ENCODE results near the gene RPL7A.

RPL7A gene

DNA sequence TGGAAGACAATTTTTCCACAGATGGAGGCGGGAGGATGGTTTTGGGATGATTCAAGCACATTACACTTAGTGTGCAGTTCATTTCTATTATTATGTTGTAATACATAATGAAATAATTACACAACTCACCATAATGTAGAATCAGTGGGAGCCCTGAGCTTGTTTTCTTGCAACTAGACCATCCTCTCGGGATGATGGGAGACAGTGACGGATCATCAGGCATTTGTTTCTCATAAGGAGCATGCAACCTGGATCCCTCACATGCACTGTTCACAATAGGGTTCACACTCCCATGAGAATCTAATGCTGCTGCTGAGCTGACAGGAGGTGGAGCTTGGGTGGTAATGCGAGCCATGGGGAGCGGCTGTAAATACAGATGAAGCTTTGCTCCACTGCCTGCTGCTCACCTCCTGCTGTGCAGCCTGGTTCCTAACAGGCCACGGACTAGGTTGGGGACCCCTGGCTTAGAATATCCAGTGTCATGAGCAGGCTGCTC lies 29.8 kb downstream of the RPL7A start:
- Histone ChIP-seq H3K36me3 (ENCODE audit: control insufficient read depth, low read length) (peaks cover 16% of the 10 kb centered on the region), H3K27me3 (ENCODE audit: control insufficient read depth, low read length) (peaks cover 5% of the 10 kb centered on the region; the same call in 1 of the 2 replicates), H3F3A (ENCODE audit: control insufficient read depth, insufficient read depth) (no peaks in the 10 kb centered on the region), H3K9me2 (replicated peaks; ENCODE audit: control insufficient read depth, low read length) (no peaks in the 10 kb centered on the region), H3K79me2 (ENCODE audit: control insufficient read depth, low read length) (peaks cover 31% of the 10 kb centered on the region), H3K9me3 (ENCODE audit: control insufficient read depth, insufficient read depth, low read length) (peaks cover 6% of the 10 kb centered on the region; the same call in 1 of the 2 replicates), H3K27ac (ENCODE audit: low read depth, low read length) (no peak overlapping the region), H3K4me3 (ENCODE audit: low read length) (no peak overlapping the region), H4K20me1 (ENCODE audit: control insufficient read depth, insufficient read depth, low read depth, low read length) (peaks cover 6% of the 10 kb centered on the region; the same call in 1 of the 2 replicates), H3K4me1 (ENCODE audit: control insufficient read depth, low read length) (peaks cover 30% of the 10 kb centered on the region), H3K4me2 (ENCODE audit: low read length) (no peak overlapping the region)
- TF ChIP-seq CTCF (IDR thresholded peaks at IDR 0.05; ENCODE audit: low read depth, low read length, poor library complexity, severe bottlenecking) = no peak
- TF ChIP-seq EZH2phosphoT487 (IDR thresholded peaks at IDR 0.05; ENCODE audit: borderline replicate concordance, low read length) = no peak

- no peak for TF ChIP-seq CTCF (IDR thresholded peaks at IDR 0.05; ENCODE audit: low read depth, low read length, poor library complexity, severe bottlenecking)
- no peak for TF ChIP-seq EZH2phosphoT487 (IDR thresholded peaks at IDR 0.05; ENCODE audit: borderline replicate concordance, low read length)
- Histone ChIP-seq H3K9me3 (ENCODE audit: control insufficient read depth, insufficient read depth, low read length) (peaks cover 10% of the 10 kb centered on the region; the same call in 1 of the 2 replicates), H3K9me2 (replicated peaks; ENCODE audit: control insufficient read depth, low read length) (no peaks in the 10 kb centered on the region), H3K27me3 (ENCODE audit: control insufficient read depth, low read length) (peaks cover 5% of the 10 kb centered on the region; the same call in 1 of the 2 replicates), H3K4me2 (ENCODE audit: low read length) (no peak overlapping the region), H3K79me2 (ENCODE audit: control insufficient read depth, low read length) (peaks cover 24% of the 10 kb centered on the region), H3K36me3 (ENCODE audit: control insufficient read depth, low read length) (peaks cover 9% of the 10 kb centered on the region), H3K4me1 (ENCODE audit: control insufficient read depth, low read length) (peaks cover 23% of the 10 kb centered on the region), H4K20me1 (ENCODE audit: control insufficient read depth, insufficient read depth, low read depth, low read length) (peaks cover 6% of the 10 kb centered on the region; the same call in 1 of the 2 replicates), H3F3A (ENCODE audit: control insufficient read depth, insufficient read depth) (no peaks in the 10 kb centered on the region), H3K4me3 (ENCODE audit: low read length) (no peak overlapping the region), H3K27ac (ENCODE audit: low read depth, low read length) (no peak overlapping the region)
These were observed 30.5 kb downstream of the RPL7A start for GRCh38 chr9:133378408-133378962.

GRCh38 chr9:133379153-133380086 lies 31.4 kb downstream of the RPL7A start:
- Histone ChIP-seq H3K4me1 (ENCODE audit: control insufficient read depth, low read length) (peaks cover 18% of the 10 kb centered on the region), H3K27ac (ENCODE audit: low read depth, low read length) (no peak overlapping the region), H3K27me3 (ENCODE audit: control insufficient read depth, low read length) (peaks cover 5% of the 10 kb centered on the region; the same call in 1 of the 2 replicates), H3K36me3 (ENCODE audit: control insufficient read depth, low read length) (peaks cover 4% of the 10 kb centered on the region; the same call in 1 of the 2 replicates), H3K4me3 (ENCODE audit: low read length) (no peak overlapping the region), H3K79me2 (ENCODE audit: control insufficient read depth, low read length) (peaks cover 15% of the 10 kb centered on the region), H3K9me3 (ENCODE audit: control insufficient read depth, insufficient read depth, low read length) (peaks cover 10% of the 10 kb centered on the region; the same call in 1 of the 2 replicates), H3K9me2 (replicated peaks; ENCODE audit: control insufficient read depth, low read length) (no peaks in the 10 kb centered on the region), H3F3A (ENCODE audit: control insufficient read depth, insufficient read depth) (no peaks in the 10 kb centered on the region), H3K4me2 (ENCODE audit: low read length) (no peak overlapping the region), H4K20me1 (ENCODE audit: control insufficient read depth, insufficient read depth, low read depth, low read length) (peaks cover 6% of the 10 kb centered on the region; the same call in 1 of the 2 replicates)
- TF ChIP-seq EZH2phosphoT487 (IDR thresholded peaks at IDR 0.05; ENCODE audit: borderline replicate concordance, low read length) = no peak
- no peak for TF ChIP-seq CTCF (IDR thresholded peaks at IDR 0.05; ENCODE audit: low read depth, low read length, poor library complexity, severe bottlenecking)

Data from DOHH2 (cell line).